Smooth muscle cell (in vitro differentiated cells): ENCODE results near the gene LAMB3. TPM values are rescaled to one million over a fixed set of nuclear protein-coding genes. Genes with fewer than 3 reads are reported as not detected.

Experiments
- DNase-seq: peaks from one replicate; lab custom pipeline; 2025; ENCODE audit not compliant: unreplicated experiment; lab: John Stamatoyannopoulos, UW
- H2AFZ ChIP-seq: fragments of 200-600 bp; sonication (generic); 2 replicates; pipeline ENCODE4 v1.6.0; 2016; ENCODE audit warnings: antibody characterized with exemption, low read depth, mild to moderate bottlenecking
- H3F3A ChIP-seq: fragments of 200-600 bp; sonication (generic); 2 replicates; pipeline ENCODE4 v1.6.0; 2017; ENCODE audit warnings: antibody characterized with exemption, low read depth
- H3K27ac ChIP-seq: fragments of 200-600 bp; sonication (generic); 2 replicates; pipeline ENCODE4 v1.5.1; 2016; ENCODE audit warnings: low read depth, mild to moderate bottlenecking
- H3K27me3 ChIP-seq: fragments of 200-600 bp; sonication (generic); 2 replicates; pipeline ENCODE4 v1.6.1; 2016; ENCODE audit warnings: low read depth, mild to moderate bottlenecking
- H3K36me3 ChIP-seq: fragments of 200-600 bp; sonication (generic); 2 replicates; pipeline ENCODE4 v1.5.1; 2016; ENCODE audit warnings: low read depth
- H3K4me1 ChIP-seq: fragments of 200-600 bp; sonication (generic); 2 replicates; pipeline ENCODE4 v1.5.1; 2016; ENCODE audit warnings: low read depth
- H3K4me2 ChIP-seq: fragments of 200-600 bp; sonication (generic); 2 replicates; pipeline ENCODE4 v1.6.0; 2016; ENCODE audit warnings: mild to moderate bottlenecking
- H3K4me3 ChIP-seq: fragments of 200-600 bp; sonication (generic); 2 replicates; pipeline ENCODE4 v1.5.1; 2016; ENCODE audit warnings: mild to moderate bottlenecking
- H3K79me2 ChIP-seq: fragments of 200-600 bp; sonication (generic); 2 replicates; pipeline ENCODE4 v1.6.0; 2016; ENCODE audit warnings: low read depth, mild to moderate bottlenecking
- H3K9ac ChIP-seq: fragments of 200-600 bp; sonication (generic); 2 replicates; pipeline ENCODE4 v1.6.0; 2016; ENCODE audit warnings: low read depth
- H3K9me3 ChIP-seq: fragments of 200-600 bp; sonication (generic); replicated peaks from 2 replicates; pipeline ENCODE4 v1.5.1; 2016; ENCODE audit warnings: low read depth
- H4K20me1 ChIP-seq: fragments of 200-600 bp; sonication (generic); 2 replicates; pipeline ENCODE4 v1.6.0; 2016; ENCODE audit warnings: low read depth
- WGBS: methylation state at CpG from one replicate; pipeline ENCODE4 v1.1.7; 2016; ENCODE audit warnings: low lambda C conversion rate; 5-methylcytosine and 5-hydroxymethylcytosine counted together
- polyA plus RNA-seq: library from polyadenylated mRNA; unstranded; fragments of >200 nt; fragmentation: Nextera tagmentation; extraction: Ambion mirVana; gene quantifications from 2 replicates; pipeline ENCODE4 v1.2.1, GENCODE V29; 2016
- total RNA-seq: library from RNA; depleted of rRNA; stranded (reverse); fragments of >200 nt; gene quantifications from 2 replicates; pipeline ENCODE4 v1.2.3, GENCODE V29; 2014
- TF ChIP-seq, protein P1 (sequence below): fragments of 200-600 bp; sonication (generic); IDR thresholded peaks from 2 replicates; pipeline ENCODE4 v1.5.1; 2017; ENCODE audit warnings: borderline replicate concordance, mild to moderate bottlenecking, antibody characterized with exemption; ENCODE audit not compliant: insufficient read depth, poor library complexity, severe bottlenecking

LAMB3 gene
- total and polyA plus RNA-seq, 2 experiments from 2014 or later = 17.0 to 24.0 TPM

DNA sequence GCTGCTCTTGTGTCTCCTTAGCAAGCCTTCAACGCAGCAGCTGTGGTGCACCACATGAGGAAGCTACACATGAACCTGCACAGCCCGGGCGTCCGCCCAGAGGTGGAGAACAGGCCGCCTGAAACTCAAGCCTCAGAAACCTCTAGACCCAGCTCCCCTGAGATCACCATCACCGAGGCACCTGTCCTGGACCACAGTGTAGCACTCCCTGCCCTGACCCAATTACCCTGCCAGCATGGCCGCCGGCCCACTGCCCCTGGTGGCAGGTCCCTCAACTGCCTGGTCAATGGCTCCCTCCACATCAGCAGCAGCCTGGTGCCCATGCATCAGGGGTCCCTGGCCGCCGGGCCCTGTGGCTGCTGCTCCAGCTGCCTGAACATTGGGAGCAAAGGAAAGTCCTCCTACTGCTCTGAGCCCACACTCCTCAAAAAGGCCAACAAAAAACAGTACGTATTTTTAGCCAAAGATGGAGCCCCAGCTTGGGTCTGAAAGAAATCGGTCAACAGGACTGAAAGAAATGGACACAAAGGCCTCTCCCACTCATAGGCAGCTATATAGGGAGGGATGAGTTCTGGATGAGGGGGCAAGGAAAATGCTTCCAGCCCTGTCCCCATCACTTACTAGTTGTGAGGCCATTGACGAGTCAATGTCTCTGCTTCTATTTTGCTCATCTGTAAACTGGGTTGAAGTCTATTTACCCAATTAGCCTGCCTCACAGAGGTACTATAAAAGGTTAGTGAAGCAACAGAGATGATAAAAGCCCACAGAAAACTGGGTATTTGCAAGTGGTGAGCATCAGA lies 40.3 kb downstream of the LAMB3 start:
- Histone ChIP-seq H2AFZ (no peak overlapping the region), H3K27me3 (peaks cover 13% of the 10 kb centered on the region), H3K9ac (no peak overlapping the region), H3K79me2 (no peaks in the 10 kb centered on the region), H3F3A (no peaks in the 10 kb centered on the region), H3K36me3 (no peaks in the 10 kb centered on the region), H3K4me1 (no peaks in the 10 kb centered on the region), H3K4me2 (no peak overlapping the region), H3K27ac (no peak overlapping the region), H3K9me3 (no peaks in the 10 kb centered on the region), H4K20me1 (no peaks in the 10 kb centered on the region), H3K4me3 (no peak overlapping the region)
- TF ChIP-seq, protein P1, sequence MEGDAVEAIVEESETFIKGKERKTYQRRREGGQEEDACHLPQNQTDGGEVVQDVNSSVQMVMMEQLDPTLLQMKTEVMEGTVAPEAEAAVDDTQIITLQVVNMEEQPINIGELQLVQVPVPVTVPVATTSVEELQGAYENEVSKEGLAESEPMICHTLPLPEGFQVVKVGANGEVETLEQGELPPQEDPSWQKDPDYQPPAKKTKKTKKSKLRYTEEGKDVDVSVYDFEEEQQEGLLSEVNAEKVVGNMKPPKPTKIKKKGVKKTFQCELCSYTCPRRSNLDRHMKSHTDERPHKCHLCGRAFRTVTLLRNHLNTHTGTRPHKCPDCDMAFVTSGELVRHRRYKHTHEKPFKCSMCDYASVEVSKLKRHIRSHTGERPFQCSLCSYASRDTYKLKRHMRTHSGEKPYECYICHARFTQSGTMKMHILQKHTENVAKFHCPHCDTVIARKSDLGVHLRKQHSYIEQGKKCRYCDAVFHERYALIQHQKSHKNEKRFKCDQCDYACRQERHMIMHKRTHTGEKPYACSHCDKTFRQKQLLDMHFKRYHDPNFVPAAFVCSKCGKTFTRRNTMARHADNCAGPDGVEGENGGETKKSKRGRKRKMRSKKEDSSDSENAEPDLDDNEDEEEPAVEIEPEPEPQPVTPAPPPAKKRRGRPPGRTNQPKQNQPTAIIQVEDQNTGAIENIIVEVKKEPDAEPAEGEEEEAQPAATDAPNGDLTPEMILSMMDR = no peak
- DNase-seq = no peak
- WGBS = 96% methylated on average over 13 of the region's 13 CpGs

DNA sequence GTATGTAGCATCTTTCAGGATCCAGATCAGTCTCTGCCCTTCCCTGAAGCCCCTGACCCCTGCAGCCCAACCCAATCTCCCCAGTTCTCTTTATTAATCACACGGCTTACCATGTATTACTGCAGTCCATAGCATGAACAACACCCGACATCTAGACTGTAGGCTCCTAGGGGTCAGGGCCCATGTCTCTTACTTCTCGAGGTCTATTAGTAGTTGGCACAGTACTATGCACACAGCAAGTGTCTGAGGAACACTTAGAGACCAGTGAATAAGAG lies 41.7 kb downstream of the LAMB3 start:
- H3K36me3 ChIP-seq = no peaks in the 10 kb centered on the region
- WGBS = 88% methylated on average over 3 of the region's 3 CpGs
- TF ChIP-seq, protein P1 = no peak

DNA sequence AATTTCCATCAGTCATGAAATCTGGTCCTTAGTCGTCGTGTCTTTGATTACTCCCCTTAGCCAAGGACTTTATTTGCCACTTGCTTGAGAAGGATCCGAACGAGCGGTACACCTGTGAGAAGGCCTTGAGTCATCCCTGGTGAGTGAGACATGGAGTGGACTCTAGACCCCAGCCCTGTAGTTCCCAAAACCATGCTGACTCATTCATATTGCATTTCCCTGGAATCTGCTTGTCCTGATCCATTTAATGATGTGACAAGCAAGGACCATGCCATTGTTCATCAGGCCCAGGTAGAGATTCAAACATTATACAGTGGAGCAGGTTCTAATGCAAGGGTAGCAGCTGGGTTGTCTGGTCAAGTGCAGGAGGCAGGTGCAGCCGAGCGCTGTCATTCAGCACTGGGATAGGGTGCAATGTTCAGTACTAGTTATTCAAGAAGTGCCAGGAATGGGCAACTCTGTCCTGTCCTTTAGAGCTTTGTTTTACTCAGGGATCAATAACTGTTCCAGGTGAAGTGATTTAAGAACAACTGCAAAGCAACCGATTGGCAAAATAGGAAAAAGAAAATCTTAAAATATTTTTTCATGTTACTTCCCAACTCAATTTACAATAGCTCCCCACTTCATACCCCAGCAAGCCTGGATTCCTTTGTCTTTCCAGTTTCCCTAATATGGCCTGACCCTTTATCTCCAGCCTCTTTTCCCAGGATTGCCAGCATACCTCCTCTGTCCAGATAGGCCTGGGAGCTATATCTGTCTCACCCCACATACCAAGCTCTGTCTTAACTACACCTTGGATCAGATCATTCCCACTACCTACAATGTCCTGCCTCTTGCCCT lies 42.2 kb downstream of the LAMB3 start:
- Histone ChIP-seq H3F3A (no peaks in the 10 kb centered on the region), H3K4me3 (no peak overlapping the region), H3K4me2 (no peak overlapping the region), H3K27me3 (peaks cover 13% of the 10 kb centered on the region), H3K9me3 (no peaks in the 10 kb centered on the region), H4K20me1 (no peaks in the 10 kb centered on the region), H3K36me3 (no peaks in the 10 kb centered on the region), H3K79me2 (no peaks in the 10 kb centered on the region), H2AFZ (no peak overlapping the region), H3K27ac (no peak overlapping the region), H3K9ac (no peak overlapping the region), H3K4me1 (no peaks in the 10 kb centered on the region)
- DNase-seq = no peak
- TF ChIP-seq, protein P1 = no peak
- 88% methylated on average over 8 of the region's 8 CpGs for WGBS

More for the DNA sequence above, 41.7 kb downstream of the LAMB3 start:
- no peak for DNase-seq
- Histone ChIP-seq H4K20me1 (no peaks in the 10 kb centered on the region), H3K9me3 (no peaks in the 10 kb centered on the region), H3K27me3 (peaks cover 13% of the 10 kb centered on the region), H3K79me2 (no peaks in the 10 kb centered on the region), H3K9ac (no peak overlapping the region), H3K4me1 (no peaks in the 10 kb centered on the region), H2AFZ (no peak overlapping the region), H3K27ac (no peak overlapping the region), H3K4me2 (no peak overlapping the region), H3F3A (no peaks in the 10 kb centered on the region), H3K4me3 (no peak overlapping the region)
